ENCODE results near the gene RNPEP.
A peak's percentile ranks its signal among the peaks of the same experiment; 100 is the strongest.

Gene RNPEP

GRCh38 chr1:201945863-201946223 is 36.6 kb upstream of the RNPEP start:
- H3K79me2 ChIP-seq (ENCODE audit: control insufficient read depth, insufficient read depth, low read length, poor library complexity), result no peaks in the 10 kb centered on the region
- no peak overlapping the region for H3K4ac ChIP-seq (ENCODE audit: low read depth, low read length)
- peaks cover 18 to 24% of the 10 kb centered on the region in 2 experiments for H3K4me1 ChIP-seq (ENCODE audit: control insufficient read depth in 1 of 2, insufficient read depth in 2 of 2, low read length in 2 of 2)
- H3K14ac ChIP-seq (ENCODE audit: low read length), result peak overlapping the region; percentile 38
- no peak overlapping the region for H2BK120ac ChIP-seq (ENCODE audit: insufficient read depth, low read length, poor library complexity)
- peak overlapping the region; percentile 19 for H2AK5ac ChIP-seq (ENCODE audit: low read length)
- H3K9me3 ChIP-seq (ENCODE audit: insufficient read depth, low read depth, low read length), result no peaks in the 10 kb centered on the region
- peaks cover 13% of the 10 kb centered on the region for H3K79me1 ChIP-seq (ENCODE audit: low read length)
- H4K91ac ChIP-seq (ENCODE audit: low read depth, low read length), result no peak overlapping the region
- H3K36me3 ChIP-seq (ENCODE audit: control insufficient read depth in 1 of 2, insufficient read depth in 2 of 2, low read length in 2 of 2), result no peaks in the 10 kb centered on the region
- H3K4me2 ChIP-seq (ENCODE audit: low read length), result peak overlapping the region; percentile 39
- H4K8ac ChIP-seq (ENCODE audit: low read depth, low read length), result peak overlapping the region; percentile 17
- no peak overlapping the region for H3K9ac ChIP-seq (ENCODE audit: low read length)
- H3K18ac ChIP-seq (ENCODE audit: low read length), result peak overlapping the region; percentile 2
- H4K12ac ChIP-seq (ENCODE audit: low read depth, low read length), result no peak overlapping the region
- H2AFZ ChIP-seq (ENCODE audit: insufficient read depth, low read length, poor library complexity), result peak overlapping the region; percentile 42
- DNase-seq, result no peak
- no peak overlapping the region for H3K27ac ChIP-seq (ENCODE audit: low read depth, low read length)
- no peak overlapping the region for H3K23ac ChIP-seq (ENCODE audit: low read length)
- no peaks in the 10 kb centered on the region for H3K27me3 ChIP-seq (ENCODE audit: insufficient read depth, low read length)
- no peak overlapping the region for H2BK5ac ChIP-seq (ENCODE audit: low read depth, low read length, poor library complexity)
- WGBS (ENCODE audit: extremely low coverage, insufficient coverage, insufficient read length), result no CpG with 5 or more reads among the region's 10 CpGs
- H2BK12ac ChIP-seq (ENCODE audit: low read length), result no peak overlapping the region
- peak overlapping the region; percentile 34 for H3K4me3 ChIP-seq (ENCODE audit: low read depth, low read length)

GRCh38 chr1:201946224-201946908 is 36.1 kb upstream of the RNPEP start, which contains the start of gene LMOD1:
Gene LMOD1, minus strand, starts transcription at chr1:201946548. Its CDS starts 208 bp downstream, at chr1:201946340.
- Histone ChIP-seq H4K8ac (ENCODE audit: low read depth, low read length) (peak within 1 kb of the TSS; percentile 17), H3K4me3 (ENCODE audit: low read depth, low read length) (peak within 1 kb of the TSS; percentile 34), H3K18ac (ENCODE audit: low read length) (peak within 1 kb of the TSS; percentile 2), H2BK120ac (ENCODE audit: insufficient read depth, low read length, poor library complexity) (no peak within 1 kb of the TSS), H3K9ac (ENCODE audit: low read length) (no peak within 1 kb of the TSS), H2AFZ (ENCODE audit: insufficient read depth, low read length, poor library complexity) (peak within 1 kb of the TSS; percentile 79), H3K79me2 (ENCODE audit: control insufficient read depth, insufficient read depth, low read length, poor library complexity) (no peaks in the 10 kb centered on the region), H3K4me1 (ENCODE audit: control insufficient read depth in 1 of 2, insufficient read depth in 2 of 2, low read length in 2 of 2) (peaks cover 17 to 22% of the 10 kb centered on the region in 2 experiments), H3K27me3 (ENCODE audit: insufficient read depth, low read length) (no peaks in the 10 kb centered on the region), H2BK12ac (ENCODE audit: low read length) (peak within 1 kb of the TSS; percentile 46), H2BK5ac (ENCODE audit: low read depth, low read length, poor library complexity) (no peak within 1 kb of the TSS), H3K14ac (ENCODE audit: low read length) (peak within 1 kb of the TSS; percentile 38), H4K91ac (ENCODE audit: low read depth, low read length) (no peak within 1 kb of the TSS), H3K4me2 (ENCODE audit: low read length) (peak within 1 kb of the TSS; percentile 63), H3K4ac (ENCODE audit: low read depth, low read length) (no peak within 1 kb of the TSS), H3K9me3 (ENCODE audit: insufficient read depth, low read depth, low read length) (no peaks in the 10 kb centered on the region), H2AK5ac (ENCODE audit: low read length) (peak within 1 kb of the TSS; percentile 19), H3K36me3 (ENCODE audit: control insufficient read depth in 1 of 2, insufficient read depth in 2 of 2, low read length in 2 of 2) (no peaks in the 10 kb centered on the region), H4K12ac (ENCODE audit: low read depth, low read length) (no peak within 1 kb of the TSS), H3K79me1 (ENCODE audit: low read length) (peaks cover 11% of the 10 kb centered on the region), H3K23ac (ENCODE audit: low read length) (no peak within 1 kb of the TSS), H3K27ac (ENCODE audit: low read depth, low read length) (peak within 1 kb of the TSS; percentile 46)
- WGBS (ENCODE audit: extremely low coverage, insufficient coverage, insufficient read length), result no CpG with 5 or more reads among the region's 28 CpGs
- DNase-seq, result peak; percentile 75 to 76

DNA sequence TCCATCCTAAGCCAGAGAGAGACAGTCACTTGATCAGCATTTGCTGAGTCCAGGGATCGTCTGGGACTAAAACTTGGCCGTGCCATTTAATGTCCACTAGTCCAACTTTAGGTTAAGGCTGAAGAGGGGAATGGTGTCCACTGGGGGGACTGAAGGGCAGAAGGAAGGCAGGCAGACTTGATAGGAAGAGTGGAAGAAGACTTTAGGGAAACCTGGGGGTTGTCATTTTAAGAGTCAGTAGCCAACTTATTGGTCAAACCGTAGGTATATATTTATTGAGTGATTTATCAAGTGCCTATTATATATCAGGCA is 34.8 kb upstream of the RNPEP start:
- DNase-seq, result no peak
- Histone ChIP-seq H3K14ac (ENCODE audit: low read length) (no peak overlapping the region), H3K36me3 (ENCODE audit: control insufficient read depth in 1 of 2, insufficient read depth in 2 of 2, low read length in 2 of 2) (no peaks in the 10 kb centered on the region)

DNA sequence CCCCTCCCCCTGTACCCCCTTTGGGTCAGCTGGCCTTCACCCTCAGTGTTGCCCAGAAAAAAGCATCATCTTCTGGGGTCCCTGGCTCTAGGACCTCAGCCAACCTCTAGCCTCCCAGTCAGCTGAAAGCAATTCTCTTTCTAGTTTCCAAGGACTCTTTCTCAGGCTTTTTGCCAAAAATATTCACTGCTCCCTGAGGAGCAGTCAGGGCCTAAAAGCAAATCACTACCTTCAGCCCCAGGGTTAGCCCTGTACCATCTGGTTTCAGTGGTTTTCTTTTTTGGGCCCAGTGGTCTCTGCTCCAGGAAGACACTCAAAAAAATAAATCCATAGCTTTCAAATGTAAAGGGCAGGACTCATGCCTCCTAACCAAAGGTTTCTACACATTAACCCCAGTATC is 33.0 kb upstream of the RNPEP start:
- H3K14ac ChIP-seq (ENCODE audit: low read length), result no peak overlapping the region
- H3K9me3 ChIP-seq (ENCODE audit: insufficient read depth, low read depth, low read length), result no peaks in the 10 kb centered on the region
- no peak for DNase-seq
- peaks cover 9 to 12% of the 10 kb centered on the region in 2 experiments for H3K4me1 ChIP-seq (ENCODE audit: control insufficient read depth in 1 of 2, insufficient read depth in 2 of 2, low read length in 2 of 2)
- H3K27ac ChIP-seq (ENCODE audit: low read depth, low read length), result no peak overlapping the region
- no peak overlapping the region for H2AFZ ChIP-seq (ENCODE audit: insufficient read depth, low read length, poor library complexity)
- no peak overlapping the region for H2BK5ac ChIP-seq (ENCODE audit: low read depth, low read length, poor library complexity)
- peak overlapping the region; percentile 14 for H2BK12ac ChIP-seq (ENCODE audit: low read length)
- H3K4me3 ChIP-seq (ENCODE audit: low read depth, low read length), result no peak overlapping the region
- H3K18ac ChIP-seq (ENCODE audit: low read length), result no peak overlapping the region
- H3K36me3 ChIP-seq (ENCODE audit: control insufficient read depth in 1 of 2, insufficient read depth in 2 of 2, low read length in 2 of 2), result no peaks in the 10 kb centered on the region
- no peak overlapping the region for H4K8ac ChIP-seq (ENCODE audit: low read depth, low read length)
- no peak overlapping the region for H4K12ac ChIP-seq (ENCODE audit: low read depth, low read length)
- H3K79me2 ChIP-seq (ENCODE audit: control insufficient read depth, insufficient read depth, low read length, poor library complexity), result no peaks in the 10 kb centered on the region
- H3K27me3 ChIP-seq (ENCODE audit: insufficient read depth, low read length), result no peaks in the 10 kb centered on the region
- no peak overlapping the region for H3K9ac ChIP-seq (ENCODE audit: low read length)
- no peak overlapping the region for H3K4ac ChIP-seq (ENCODE audit: low read depth, low read length)
- H4K91ac ChIP-seq (ENCODE audit: low read depth, low read length), result no peak overlapping the region
- H3K23ac ChIP-seq (ENCODE audit: low read length), result no peak overlapping the region
- peaks cover 4% of the 10 kb centered on the region for H3K79me1 ChIP-seq (ENCODE audit: low read length)
- no peak overlapping the region for H2AK5ac ChIP-seq (ENCODE audit: low read length)
- no peak overlapping the region for H2BK120ac ChIP-seq (ENCODE audit: insufficient read depth, low read length, poor library complexity)
- no peak overlapping the region for H3K4me2 ChIP-seq (ENCODE audit: low read length)

More for the DNA sequence above, 34.8 kb upstream of the RNPEP start:
- Histone ChIP-seq H3K4me3 (ENCODE audit: low read depth, low read length) (no peak overlapping the region), H4K91ac (ENCODE audit: low read depth, low read length) (no peak overlapping the region), H3K79me1 (ENCODE audit: low read length) (peaks cover 4% of the 10 kb centered on the region), H3K4me1 (ENCODE audit: control insufficient read depth in 1 of 2, insufficient read depth in 2 of 2, low read length in 2 of 2) (peaks cover 7 to 12% of the 10 kb centered on the region in 2 experiments), H2AK5ac (ENCODE audit: low read length) (peak overlapping the region; percentile 29), H3K4ac (ENCODE audit: low read depth, low read length) (no peak overlapping the region), H2BK5ac (ENCODE audit: low read depth, low read length, poor library complexity) (no peak overlapping the region), H3K4me2 (ENCODE audit: low read length) (no peak overlapping the region), H2BK120ac (ENCODE audit: insufficient read depth, low read length, poor library complexity) (no peak overlapping the region), H4K12ac (ENCODE audit: low read depth, low read length) (no peak overlapping the region), H3K79me2 (ENCODE audit: control insufficient read depth, insufficient read depth, low read length, poor library complexity) (no peaks in the 10 kb centered on the region), H3K27ac (ENCODE audit: low read depth, low read length) (no peak overlapping the region), H4K8ac (ENCODE audit: low read depth, low read length) (no peak overlapping the region), H3K9ac (ENCODE audit: low read length) (no peak overlapping the region), H3K9me3 (ENCODE audit: insufficient read depth, low read depth, low read length) (no peaks in the 10 kb centered on the region), H3K27me3 (ENCODE audit: insufficient read depth, low read length) (no peaks in the 10 kb centered on the region), H2AFZ (ENCODE audit: insufficient read depth, low read length, poor library complexity) (no peak overlapping the region), H2BK12ac (ENCODE audit: low read length) (peak overlapping the region; percentile 52), H3K23ac (ENCODE audit: low read length) (no peak overlapping the region), H3K18ac (ENCODE audit: low read length) (no peak overlapping the region)
- no CpG with 5 or more reads among the region's 3 CpGs for WGBS (ENCODE audit: extremely low coverage, insufficient coverage, insufficient read length)

Measured in trophoblast cell (in vitro differentiated cells and primary cell).